Measurements from ENCODE around the gene SH2D6.
"Not testable (repeated sequence)": the region's sequence is repeated elsewhere in the genome, so short reads cannot be mapped to it uniquely, and the experiment has no call there.

Gene SH2D6

DNA sequence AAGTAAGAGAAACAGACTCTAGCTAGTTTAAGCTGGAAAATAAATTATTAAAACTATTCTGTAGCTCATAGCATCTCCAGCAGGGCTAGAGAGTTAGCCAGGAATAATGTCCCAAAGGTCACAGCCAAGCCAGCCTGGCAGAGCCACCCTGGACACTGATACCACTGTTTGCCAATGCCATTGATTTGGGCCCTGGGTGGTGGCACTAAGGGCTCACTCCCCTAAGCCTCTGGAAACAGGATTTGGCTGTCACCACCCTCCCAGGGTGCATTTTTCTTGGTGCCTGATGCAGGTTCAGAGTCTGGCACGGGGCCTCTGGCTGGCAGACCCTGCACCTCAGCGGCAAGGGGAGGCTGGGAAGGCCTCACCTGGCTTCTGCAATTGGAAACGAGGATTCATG lies 7.1 kb downstream of the SH2D6 start:
- no peak for DNase-seq

DNA sequence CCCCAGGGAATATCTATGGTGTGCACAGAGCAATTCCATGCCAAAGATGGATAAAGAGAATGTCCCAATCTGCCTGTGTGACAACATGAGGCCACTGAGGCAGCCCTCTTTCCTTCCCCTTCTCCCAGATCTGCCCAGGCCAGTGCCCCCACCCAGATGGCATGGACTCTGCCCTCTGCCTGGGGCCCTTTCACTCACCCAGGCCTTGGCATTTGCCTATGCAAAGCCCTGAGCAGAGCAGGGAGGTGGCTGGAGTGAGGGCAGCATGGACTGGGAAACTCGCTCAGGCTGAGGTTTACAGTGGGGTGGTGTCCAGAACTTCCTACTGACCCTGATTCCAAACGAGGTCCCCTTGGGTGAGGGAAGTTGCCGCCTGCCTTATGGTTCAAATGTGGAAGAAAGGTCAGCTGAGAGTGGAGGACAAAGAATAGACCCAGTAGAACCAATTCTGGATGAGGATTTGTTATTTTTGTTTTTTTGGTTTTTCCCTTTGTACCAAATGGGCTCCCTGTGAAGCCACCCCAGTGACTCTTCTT lies 8.9 kb downstream of the SH2D6 start:
- no peak for DNase-seq

DNA sequence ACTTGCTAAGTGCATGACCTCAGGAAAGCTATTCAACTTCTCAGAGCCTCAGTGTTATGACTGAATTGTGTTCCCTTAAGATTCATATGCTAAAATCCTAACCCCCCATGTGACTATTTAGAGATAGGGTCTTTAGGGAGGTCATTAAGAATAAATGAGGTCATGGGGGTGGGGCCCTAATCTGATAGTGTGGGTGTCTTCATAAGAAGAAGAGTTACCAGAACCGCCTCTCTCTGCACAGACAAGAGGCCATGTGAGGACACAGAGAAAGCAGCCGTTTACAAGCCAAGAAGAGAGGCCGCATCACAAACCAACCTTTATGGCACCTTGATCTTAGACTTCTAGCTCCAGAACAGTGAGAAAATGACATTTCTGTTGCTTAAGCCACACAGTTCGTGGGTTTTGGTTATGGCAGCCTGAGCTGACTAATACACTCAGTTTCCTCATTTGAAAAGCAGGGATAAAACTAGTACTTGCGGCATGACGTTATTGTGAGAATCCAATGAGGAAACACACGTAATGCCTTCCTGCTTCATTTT lies 9.9 kb downstream of the SH2D6 start:
- no peak for DNase-seq

DNA sequence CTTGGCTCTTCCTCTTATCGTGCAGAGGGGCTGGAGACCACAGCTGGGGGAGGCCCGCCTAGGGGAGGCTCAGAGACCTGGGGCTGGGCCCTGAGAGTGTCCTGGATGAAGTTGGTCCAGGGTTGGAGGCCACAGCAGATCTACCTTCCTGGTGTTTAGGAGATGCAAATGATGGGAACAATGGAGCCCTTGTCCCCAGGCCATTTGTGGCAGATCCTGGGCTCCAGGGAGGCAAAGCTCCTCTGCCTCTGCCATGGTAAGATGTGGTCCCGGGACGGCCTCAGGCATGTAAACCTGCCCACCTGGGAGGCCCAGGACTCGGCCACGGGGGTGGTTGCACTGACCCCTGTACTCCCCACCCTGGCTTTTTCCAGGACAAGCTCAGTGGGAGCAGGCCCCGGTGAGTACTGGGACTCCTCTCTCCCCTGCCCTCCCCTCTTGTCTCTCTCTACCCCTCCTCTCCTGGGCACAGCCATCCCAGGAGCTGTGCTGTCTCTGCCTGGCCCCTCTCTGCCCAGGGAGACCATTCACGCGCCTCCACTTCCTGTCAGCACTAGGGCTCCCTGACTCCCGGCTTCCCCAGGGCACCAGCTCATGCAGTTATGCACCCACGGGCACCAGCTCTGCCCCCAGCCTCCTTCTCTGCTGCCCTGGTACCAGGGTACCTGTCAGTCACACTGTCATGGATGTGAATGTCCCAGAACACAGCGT lies 10.9 kb downstream of the SH2D6 start:
- no peak for DNase-seq

DNA sequence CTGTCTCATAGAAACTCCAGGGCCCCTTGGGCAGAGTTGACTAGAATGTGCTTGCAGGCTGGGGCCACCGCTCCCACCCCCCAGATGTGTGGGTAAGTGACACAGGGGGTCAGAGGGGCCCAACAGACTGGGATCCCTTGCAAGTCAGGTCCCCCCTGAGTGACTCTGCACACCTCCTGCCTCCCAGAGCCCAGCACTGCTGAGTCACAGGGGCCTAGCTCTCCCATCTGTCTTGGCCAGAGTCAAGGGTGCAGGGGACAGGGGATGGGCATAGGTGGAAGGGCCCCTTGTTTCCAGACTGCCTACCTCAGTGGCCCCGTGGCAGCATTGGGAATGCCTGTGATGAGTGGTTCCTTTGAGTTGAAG lies 11.4 kb downstream of the SH2D6 start:
- no peak for DNase-seq

DNA sequence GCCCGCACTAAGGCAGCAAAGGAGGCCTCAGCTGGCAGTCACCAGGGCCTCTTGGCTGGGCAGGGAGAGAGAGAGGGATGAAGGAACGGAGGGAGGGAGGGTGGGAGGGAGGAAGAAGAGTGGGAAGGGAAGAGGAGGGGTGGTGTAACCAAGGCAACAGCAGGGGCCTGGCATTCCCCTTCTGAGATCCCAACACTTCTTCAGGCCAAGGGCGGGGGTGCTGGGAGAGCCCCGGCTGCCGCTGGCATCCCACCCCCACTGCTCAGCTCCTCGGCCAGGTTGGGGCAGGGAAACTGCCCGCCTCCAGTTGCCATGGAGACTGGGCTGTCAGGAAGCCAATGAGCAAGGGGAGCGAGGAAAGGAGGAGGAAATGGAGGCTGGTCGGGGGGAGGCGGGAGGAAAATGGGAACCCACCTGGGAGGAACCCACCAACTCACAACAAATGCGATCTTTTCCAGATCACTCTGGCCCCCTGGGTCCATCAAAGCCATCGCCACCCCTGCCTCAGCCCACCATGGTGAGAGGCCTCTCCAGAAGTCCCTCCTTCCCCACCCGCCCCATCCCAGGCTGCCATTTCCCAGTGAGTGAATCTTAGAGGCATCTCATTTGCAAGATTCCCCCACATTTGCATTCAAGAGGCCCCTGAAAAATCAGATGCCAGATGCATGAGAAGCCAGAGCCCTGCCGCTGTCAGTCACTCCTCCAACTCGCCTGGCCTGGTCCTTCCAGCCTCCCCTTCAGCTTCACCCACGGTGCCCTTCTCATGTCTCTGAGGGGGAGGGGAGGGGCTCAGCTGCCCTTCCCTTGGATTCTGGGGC lies 12.4 kb downstream of the SH2D6 start:
- no peak for DNase-seq

DNA sequence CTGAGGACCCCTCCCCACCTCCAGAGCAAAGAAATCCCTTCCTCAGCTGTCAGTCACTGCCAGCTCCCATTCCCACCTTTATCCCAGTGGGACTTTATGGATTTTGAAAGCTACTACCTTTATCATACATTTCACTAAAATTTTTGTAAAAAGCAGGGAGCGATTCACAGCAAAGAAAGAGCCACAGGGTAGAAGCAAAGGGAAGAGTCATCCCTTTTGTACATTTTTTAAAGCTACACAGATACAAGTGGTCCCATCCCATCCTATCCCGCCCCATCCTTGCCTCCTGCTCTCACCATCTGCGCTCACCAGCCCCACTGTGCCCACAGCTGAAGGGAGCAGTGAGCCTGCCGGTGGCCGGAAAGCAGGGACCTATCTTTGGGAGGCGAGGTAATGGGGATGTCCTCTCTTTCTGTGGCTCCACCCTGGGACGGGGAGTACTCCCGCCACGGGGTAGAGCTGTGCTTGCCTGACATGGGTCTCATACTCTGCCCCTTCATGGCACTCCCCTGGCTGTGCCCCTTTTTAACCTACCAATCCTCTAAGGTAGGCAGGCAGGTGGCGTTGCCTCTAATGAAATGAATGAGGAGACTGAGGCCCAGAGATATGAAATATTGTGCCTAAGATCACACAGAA lies 13.2 kb downstream of the SH2D6 start:
- no peak for DNase-seq

DNA sequence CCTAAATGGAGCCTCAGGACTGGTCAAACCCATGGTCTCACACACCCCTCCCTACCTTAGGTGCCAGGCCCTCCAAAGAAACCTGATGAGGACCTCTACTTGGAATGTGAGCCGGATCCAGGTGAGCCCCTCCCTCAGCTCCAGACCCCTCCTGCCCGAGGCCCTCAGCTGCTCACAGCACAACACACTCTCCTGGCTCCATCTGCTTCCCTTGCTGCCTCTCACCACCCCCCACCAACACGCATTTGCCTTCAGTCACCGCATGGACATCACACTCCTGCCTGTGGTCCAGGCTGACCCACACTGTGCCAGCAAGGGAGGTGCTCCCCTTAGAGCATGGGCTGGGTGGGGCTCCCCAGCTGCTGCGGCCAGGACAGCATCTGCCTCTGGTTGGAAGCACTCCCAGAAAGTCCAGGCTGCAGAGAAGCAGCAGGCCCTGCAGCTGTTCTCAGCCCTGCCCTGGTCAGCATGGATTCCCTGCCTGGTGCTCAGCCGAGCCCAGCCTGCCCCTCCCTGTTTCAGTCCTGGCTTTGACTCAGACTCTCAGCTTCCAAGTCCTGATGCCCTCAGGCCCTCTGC lies 15.1 kb downstream of the SH2D6 start:
- DNase-seq: no peak

DNA sequence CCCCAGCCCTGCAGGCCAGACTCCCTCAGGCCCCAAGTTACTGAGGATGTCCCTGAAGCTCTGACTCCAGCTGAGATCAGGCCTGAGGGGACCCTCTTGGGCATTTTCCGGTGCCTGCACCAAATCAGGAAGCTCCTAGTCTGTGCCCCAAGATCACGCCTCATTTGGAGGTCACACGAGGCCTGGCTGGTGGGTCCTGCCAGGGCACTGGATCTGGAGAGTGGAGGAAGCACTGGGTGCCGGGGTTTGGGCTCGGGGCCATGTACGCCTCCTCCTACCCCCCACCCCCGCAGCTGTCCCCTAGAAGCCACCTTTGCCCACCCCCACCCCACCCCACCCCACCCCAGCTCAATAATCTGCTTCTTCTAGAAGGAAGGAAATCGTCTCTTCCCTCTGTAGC lies 16.2 kb downstream of the SH2D6 start:
- no peak for DNase-seq

DNA sequence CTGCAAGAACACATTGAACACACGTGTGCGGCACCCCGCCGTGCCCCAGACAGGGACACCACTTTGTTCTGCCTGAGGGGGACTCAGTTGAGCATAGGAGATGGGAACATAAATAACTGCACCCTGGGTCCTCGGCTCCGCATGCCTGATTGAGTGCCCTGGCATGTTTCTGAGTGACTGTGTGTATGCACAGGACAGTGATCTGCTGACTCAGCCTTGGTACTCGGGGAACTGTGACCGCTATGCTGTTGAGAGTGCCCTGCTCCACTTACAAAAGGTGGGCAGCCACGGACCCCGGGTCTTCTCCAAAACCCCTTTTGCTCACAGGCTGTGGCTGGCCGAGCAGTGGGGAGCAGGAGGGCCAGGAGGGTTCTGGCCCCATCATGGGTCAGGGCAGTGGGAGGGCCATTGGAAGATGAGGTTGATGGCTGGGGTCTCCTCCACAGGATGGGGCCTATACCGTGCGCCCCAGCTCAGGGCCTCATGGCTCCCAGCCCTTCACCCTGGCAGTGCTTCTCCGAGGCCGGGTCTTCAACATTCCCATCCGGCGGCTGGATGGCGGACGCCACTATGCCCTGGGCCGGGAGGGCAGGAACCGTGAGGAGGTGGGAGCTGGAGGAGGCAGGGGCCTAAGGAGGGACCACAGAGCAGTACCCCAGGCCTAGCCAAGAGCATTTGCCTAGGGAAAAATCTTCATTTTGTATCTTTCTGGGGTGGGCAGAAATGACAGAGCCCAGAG lies 16.9 kb downstream of the SH2D6 start:
- DNase-seq: no peak

DNA sequence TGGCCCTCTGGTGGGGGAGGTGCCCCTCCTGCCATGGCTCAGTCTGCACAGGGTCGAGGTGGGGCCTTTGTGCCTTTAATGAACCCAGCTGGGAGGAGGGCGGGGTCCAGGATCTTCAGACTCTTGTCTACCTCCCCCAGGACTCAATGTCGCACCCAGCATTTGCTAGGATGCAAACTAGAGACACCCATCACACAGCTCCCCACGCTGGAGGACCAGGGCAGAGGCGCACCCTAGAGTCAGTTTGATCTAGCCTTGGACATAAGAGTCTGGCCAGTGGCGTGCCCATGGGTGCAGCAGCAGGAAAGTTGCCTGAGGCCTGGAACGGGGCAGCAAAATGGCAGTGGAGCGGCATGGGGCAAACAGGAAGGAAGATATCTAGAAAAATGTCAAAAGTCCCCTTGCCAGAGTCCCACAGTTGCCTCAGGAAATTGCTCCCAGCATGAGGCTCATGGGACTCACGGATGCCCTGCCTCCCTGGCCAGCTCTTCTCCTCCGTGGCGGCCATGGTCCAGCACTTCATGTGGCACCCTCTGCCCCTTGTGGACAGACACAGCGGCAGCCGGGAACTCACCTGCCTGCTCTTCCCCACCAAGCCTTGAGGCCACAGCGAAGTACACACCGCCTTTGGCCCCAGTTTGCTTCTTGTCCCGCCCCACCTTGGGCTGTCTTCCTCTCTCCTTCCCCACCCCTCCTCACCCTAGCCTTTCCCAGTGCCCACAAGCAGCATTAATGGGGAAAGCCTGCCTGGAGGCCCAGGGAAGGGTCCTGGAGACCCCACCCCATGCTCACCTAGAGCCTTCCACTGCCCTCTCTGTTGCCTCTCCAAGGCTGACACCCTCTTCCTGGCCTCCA lies 17.7 kb downstream of the SH2D6 start:
- no peak for DNase-seq

DNA sequence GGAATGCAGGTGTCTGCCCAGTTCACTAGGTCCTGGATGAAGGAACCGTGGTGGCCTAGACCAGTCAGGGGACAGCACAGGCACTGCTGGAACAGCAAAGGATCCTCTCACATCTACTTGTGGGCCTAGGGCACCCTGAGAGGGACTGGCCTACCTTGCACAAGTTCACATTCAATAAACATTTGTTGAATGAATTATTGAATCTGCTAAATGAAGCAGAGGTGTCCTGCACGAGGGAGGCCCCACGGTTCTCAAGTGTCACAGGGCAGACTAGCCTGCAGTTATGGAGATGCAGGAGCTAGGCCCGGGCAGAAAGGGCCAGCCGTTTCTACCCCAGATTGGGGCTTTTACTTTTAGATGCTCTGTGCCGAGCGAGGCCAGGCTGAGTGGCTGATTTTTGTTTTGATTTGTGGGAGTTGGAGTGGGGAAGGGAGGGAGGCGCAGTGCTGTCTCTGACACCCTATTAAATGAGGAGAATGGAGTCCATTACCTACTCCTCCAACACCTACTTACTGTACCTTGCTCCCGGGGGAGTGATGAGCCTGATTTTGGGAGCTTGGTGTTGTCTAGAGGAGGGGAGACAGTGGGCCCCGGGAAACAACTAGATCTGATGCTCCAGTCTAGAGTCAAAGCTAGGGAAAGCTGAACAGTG lies 18.4 kb downstream of the SH2D6 start:
- no peak for DNase-seq

DNA sequence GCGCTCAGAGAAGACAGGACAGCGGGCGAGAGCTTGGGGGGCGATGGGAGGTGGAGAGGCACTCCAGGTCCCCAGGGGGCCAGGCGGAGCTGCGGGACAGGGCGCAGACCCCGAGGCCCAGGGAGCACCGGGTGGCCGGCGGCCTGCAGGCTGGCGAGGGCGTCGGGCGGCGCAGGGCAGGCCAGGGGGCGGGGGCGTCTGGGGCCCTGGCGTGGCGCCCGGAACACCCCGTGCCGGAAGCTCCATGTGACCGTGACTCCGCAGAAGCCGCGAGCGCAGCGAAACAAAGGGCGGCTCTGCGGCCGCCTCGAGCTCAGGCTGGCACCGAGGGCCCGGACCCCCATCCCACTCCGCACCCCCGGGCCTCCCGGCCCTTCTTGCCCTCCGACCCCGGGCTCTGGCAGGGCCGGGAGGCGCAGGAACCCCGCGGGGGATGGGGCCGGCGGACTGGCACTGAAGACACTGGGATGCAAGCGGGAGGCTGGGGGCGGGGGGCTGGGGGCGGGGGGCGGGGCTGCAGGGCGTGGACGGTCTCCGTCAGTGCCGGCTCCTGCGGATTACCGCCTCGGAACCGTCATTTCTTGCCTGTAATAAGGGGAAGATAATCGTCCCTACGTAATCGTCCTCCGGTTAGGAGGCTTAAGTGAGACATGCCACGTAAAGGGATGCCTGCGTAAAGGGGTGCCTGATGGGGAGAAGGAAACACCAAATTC lies 19.1 kb downstream of the SH2D6 start:
- DNase-seq: peak; percentile 73

DNA sequence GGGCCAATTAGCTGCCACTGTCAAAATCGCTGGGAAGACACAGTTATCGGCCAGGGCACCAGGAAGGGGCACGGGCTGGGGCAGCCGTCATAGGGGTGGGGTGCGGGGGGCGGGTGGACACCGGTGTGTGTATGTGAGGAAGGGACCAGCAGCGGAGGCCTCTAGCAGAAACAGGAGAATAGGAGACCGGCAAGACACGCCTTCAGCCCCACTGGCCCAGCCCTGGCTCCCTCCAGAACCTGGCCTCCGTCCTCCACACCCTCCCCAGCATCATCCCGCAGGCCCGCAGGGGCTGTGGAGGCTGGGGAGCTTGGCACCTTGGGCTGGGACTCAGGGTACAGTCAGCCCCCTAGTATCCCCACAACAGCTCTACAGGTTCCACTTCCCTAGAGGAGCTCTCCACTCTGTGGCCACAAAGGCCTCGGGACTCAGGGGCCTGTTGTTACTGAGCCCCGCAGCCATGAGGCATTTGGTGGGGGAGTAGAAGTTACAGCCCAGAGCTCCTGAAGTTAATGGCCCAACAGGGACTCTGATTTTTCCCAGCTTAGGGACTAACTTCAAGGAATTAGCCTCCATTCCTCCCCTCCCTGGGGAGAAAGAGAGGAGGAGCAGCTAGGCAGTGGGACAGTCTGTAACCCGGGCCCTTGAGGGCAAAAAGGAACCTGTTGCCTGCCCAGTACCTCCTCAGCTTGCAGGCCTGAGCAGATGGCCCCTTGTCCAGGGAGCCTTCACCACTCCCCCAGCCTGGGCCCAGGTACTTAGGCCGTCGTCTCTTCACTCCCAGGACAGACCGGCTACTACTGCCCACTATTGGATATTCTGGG lies 19.9 kb downstream of the SH2D6 start:
- DNase-seq: no peak

DNA sequence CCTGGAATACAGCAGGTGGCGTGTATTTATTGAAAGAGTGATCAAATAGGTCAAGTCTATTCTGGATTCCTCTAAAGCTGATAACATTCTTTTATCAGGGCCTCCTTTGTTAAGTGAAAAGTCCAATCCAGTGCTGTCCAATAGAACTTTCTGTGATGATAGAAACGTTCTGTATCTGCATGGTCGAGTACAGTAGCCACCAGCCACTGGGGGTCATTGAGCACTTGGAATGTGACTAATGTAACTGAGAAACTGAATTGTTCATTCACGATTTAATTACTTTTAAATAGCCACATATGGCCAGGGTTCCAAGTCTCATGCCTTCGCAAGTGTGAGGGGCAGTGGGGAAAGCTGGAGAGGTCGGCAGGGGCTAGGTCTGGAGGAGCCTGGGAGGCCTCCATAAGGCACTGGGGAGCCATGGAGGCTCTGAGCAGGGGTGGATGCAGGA lies 20.5 kb downstream of the SH2D6 start:
- DNase-seq: no peak

DNA sequence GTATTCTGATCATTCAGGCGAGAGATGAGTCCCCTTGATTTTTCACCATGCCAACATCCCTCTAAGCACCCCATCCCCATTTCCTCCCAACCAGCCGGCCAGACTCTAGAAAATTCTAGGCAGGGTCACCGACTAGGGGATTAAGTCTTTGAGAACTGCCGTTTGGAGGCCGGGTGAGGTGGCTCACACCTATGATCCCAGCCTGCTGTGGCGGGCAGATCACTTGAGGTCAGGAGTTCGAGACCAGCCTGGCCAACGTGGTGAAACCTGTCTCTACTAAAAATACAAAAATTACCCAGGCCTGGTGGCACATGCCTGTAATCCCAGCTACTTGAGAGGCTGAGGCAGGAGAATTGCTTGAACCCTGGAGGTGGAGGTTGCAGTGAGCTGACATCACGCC lies 21.1 kb downstream of the SH2D6 start:
- not testable (repeated sequence) for DNase-seq

DNA sequence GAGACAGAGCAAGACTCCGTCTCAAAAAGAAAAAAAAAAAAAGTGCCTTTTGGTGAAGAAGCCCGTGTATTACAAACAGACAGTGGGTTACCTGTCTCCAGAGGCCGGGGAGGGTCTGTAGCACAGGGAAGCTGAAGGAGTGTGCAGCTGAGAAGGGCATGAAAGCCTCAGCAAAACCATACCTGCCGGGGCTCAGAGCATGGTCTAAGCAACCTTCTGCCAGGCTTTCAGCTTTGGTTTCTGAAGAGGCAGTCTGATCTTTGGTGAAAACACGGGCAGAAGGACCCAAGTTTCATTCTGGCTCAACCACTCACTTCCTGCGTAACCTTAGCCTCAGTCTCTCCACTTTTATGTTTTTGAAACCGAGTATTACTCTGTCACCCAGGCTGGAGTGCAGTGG lies 21.5 kb downstream of the SH2D6 start:
- no peak for DNase-seq

DNA sequence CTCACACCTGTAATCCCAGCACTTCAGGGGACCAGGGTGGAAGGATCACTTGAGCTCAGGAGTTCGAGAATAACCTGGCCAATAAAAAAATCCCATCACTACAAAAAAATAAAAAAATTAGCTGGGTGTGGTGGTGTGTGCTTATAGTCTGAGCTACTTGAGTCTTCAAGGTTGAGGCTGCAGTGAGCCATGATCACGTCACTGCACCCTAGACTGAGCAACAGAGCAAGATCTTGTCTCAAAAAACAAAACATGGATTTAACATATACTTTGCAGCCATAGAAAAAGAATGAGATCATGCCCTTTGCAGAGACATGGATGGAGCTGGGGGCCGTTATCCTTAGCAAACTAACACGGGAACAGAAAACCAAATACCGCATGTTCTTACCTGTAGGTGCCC lies 22.2 kb downstream of the SH2D6 start:
- no peak for DNase-seq

DNA sequence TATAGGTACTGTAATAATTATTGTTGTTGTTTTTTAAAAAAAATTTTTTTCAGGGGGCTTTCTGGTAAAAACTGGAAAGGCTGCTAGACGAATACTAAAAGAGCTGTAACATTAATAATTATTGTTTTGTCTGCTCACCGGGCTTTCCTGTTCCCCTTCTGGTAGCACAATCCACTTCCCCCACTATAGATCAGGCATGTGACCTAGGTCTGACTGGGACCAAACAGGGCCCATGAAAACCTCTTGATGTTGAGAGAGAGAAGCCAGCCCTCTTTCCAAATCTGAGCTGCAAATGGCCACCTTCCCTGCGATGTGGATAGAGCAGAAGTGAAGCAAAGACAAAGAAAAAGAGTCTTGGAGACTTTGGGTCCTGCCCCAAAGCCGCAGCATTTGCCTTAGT lies 23.4 kb downstream of the SH2D6 start:
- no peak for DNase-seq
